Measurements from ENCODE around the gene TLE2.

GRCh38 chr19:3034656-3035541 is 5.8 kb upstream of the TLE2 start:
- no peak for TF ChIP-seq CTCF (IDR thresholded peaks at IDR 0.05)
- TF ChIP-seq TCF7L2 (IDR thresholded peaks at IDR 0.05; ENCODE audit: low read depth, low read length), result no peak

Data from Panc1 (cell line).